SK-N-DZ (cell line): ENCODE measurements around the gene C4BPA.

Experiments used
- DNase-seq: peaks from one replicate; pipeline ENCODE4 v3.0.0-alpha.2; 2015; ENCODE audit warnings: low spot score
- small RNA-seq, 2 experiments: library from RNA; depleted of rRNA; stranded (forward); fragments of <200 nt; gene quantifications; one replicate each; pipeline ENCODE3, GENCODE V24; 2014

Gene C4BPA

GRCh38 chr1:207181847-207182246 lies 77.8 kb downstream of the C4BPA start:
- DNase-seq, result no peak

DNA sequence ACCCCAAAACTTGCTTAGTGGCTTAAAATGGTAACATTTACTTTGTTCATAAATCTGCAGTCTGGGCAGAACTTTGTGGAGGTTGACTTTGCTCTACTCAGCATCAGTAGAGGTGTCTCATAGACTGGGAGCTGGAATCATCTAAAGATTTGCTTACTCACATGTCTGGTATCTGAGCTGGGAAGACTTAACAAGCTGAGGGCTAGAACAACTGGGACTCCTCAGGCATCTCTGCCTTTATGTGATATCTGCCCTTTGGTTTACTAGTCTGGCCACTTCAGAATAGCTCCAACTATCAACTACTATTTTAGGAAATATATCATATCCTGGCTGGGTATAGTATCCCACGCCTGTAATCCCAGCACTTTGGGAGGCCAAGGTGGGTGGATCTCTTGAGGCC lies 82.5 kb downstream of the C4BPA start:
- DNase-seq, result no peak

DNA sequence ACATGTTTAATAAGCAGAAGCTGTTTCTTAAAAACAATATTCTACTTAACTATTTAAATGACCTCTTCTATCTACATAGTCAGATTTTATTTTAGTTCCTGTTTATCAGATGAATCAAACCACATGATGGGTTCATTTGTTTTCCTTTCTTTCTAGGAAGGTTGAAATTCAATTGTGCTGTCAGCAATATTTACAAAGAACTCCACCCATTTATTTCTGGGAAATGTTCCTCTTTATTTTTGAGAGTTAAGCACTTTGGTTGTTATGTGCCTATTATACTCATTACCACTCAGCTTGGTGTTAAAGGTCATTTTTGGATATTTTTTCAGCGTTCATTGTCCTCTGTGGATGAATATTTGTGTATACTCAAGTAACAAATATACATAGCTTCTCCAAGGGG lies 84.9 kb downstream of the C4BPA start:
- no peak for DNase-seq

GRCh38 chr1:207191061-207191460 lies 87.0 kb downstream of the C4BPA start:
- no peak for DNase-seq

GRCh38 chr1:207191776-207192175 lies 87.7 kb downstream of the C4BPA start:
- DNase-seq, result no peak

- no peak for DNase-seq
These were observed 90.2 kb downstream of the C4BPA start for GRCh38 chr1:207194197-207194596.

Small RNAs within 50 kb of the gene (small RNA-seq; reads per million reads assigned to genes)
- gene AL445493.1, result 0 reads per million in 2 experiments
